ENCODE data around the gene PF4V1. TPM values are rescaled to one million over a fixed set of nuclear protein-coding genes. Genes with fewer than 3 reads are reported as not detected.

PF4V1 gene, protein sequence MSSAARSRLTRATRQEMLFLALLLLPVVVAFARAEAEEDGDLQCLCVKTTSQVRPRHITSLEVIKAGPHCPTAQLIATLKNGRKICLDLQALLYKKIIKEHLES
- under 1 TPM in 2 of 3 donors, not detected in 1; 0.53 to 0.84 TPM for polyA plus RNA-seq (ENCODE audit: insufficient read length in 3 of 3)
- long read RNA-seq, donor 1 = 0 reads
- long read RNA-seq, donor 2 = 0 reads
- long read RNA-seq, donor 3 = 0 reads
- long read RNA-seq, donor 4, partial matches to known transcripts = 0 of 1 reads
- long read RNA-seq, donor 4, other reads (novel, unspliced or antisense) = 0 of 1 reads
- long read RNA-seq, donor 5 = 0 reads
- long read RNA-seq, donor 6 = 0 reads
- long read RNA-seq, donor 7, partial matches to known transcripts = 0 of 1 reads
- long read RNA-seq, donor 7, other reads (novel, unspliced or antisense) = 0 of 1 reads
- long read RNA-seq, donor 8 = 0 reads
- long read RNA-seq, donor 9, partial matches to known transcripts = 0 of 1 reads
- long read RNA-seq, donor 9, other reads (novel, unspliced or antisense) = 0 of 1 reads
- long read RNA-seq, donor 10 = 0 reads
- long read RNA-seq, donor 11, partial matches to known transcripts = 0 of 1 reads
- long read RNA-seq, donor 11, other reads (novel, unspliced or antisense) = 0 of 1 reads
- long read RNA-seq, donor 12, partial matches to known transcripts = 0 of 1 reads
- long read RNA-seq, donor 12, other reads (novel, unspliced or antisense) = 0 of 1 reads
- long read RNA-seq, donor 13 = 0 reads
- long read RNA-seq, donor 14, partial matches to known transcripts = 0 of 1 reads
- long read RNA-seq, donor 14, other reads (novel, unspliced or antisense) = 0 of 1 reads
- long read RNA-seq, donor 15 = 0 reads
- long read RNA-seq, donor 16 = 0 reads

DNA sequence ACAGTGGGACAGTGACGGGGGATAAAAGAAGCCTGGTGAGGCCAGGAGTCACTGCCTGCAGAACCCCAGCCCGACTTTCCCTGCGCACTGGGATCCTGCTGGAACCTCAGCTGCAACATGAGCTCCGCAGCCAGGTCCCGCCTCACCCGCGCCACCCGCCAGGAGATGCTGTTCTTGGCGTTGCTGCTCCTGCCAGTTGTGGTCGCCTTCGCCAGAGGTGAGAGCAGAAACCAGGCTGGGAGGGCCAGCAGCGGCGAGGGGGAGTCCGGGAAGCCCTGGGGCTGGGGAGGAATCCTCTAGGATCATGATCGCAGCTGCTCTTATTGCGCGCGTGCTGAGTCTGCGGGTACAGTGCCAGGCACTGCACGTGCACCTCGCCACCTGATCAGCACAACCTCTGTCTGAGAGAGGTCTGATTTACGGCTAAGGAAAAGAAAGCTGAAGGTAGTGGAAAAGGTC, at the start of gene PF4V1:
PF4V1 (plus strand) TSS at position 51 of the 459 bp plus-strand sequence; CDS start at position 118, 67 bp downstream.
- DNase-seq = no peak

DNA sequence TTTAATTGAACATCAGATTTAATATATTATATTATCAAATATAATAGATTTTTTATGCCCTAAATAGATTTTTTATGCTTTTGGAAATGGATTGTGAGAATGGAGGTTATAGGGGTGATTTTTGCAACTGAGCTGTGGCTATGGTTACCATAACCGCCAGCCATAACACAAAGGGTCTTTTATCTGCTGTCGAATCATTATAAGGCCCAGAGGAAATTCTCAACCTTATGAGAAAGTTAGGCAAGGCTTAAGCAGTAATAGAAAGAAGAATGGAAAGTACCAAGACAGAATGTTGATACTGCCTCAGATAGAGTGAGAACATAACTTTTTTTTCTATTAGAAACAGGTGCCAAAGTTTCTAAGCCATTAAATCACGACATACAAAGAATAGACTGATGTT, 42.9 kb upstream of the PF4V1 start:
- DNase-seq = no peak

- no peak for DNase-seq
Measured at GRCh38 chr4:73811841-73812240, 41.3 kb upstream of the PF4V1 start.

- no peak for DNase-seq
Measured at GRCh38 chr4:73814679-73815078, 38.4 kb upstream of the PF4V1 start.

GRCh38 chr4:73815145-73815544, 38.0 kb upstream of the PF4V1 start:
- no peak for DNase-seq

- DNase-seq = no peak
Measured at GRCh38 chr4:73816814-73817213, 36.3 kb upstream of the PF4V1 start.

DNA sequence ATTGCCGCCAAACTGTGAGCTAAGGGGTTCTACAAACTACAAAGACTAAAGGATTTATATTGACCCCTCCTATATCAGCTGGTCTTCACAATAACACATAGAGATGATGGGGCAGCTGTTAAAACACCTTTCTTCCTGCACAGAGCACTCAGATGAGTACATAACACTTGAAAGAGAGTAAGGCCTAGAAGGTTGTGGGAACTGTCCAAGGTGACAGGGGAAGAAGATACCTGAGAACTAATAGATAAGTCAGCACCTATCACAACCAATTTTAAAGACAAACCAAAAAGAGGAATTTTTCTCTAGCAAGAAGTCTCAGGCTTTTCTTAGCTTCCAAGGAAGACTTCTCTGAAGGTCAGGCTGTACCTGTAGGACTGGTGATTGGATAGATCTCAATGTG, 35.8 kb upstream of the PF4V1 start:
- DNase-seq = no peak

DNA sequence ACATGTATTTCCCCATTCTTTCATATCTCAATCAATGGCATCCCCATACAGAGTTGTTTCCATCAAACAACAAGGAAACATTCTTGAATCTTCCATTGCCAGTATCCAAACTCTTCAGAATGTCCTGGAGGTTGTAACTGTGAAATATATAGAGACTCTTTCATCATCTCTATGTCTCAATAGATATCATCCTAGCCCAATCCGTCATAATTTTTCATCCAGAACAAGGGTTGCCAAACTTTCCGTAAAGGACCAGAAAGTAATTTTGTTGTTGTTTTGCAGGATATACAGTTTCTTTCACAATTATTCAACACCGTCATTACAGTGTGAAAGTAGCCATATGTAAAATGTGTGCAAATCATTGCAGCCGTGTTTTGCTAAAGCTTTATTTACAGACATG, 31.8 kb upstream of the PF4V1 start:
- no peak for DNase-seq

GRCh38 chr4:73822389-73822788, 30.7 kb upstream of the PF4V1 start:
- no peak for DNase-seq

GRCh38 chr4:73822812-73823504, 30.1 kb upstream of the PF4V1 start:
- DNase-seq = no peak

GRCh38 chr4:73823760-73824159, 29.3 kb upstream of the PF4V1 start:
- DNase-seq = no peak

DNA sequence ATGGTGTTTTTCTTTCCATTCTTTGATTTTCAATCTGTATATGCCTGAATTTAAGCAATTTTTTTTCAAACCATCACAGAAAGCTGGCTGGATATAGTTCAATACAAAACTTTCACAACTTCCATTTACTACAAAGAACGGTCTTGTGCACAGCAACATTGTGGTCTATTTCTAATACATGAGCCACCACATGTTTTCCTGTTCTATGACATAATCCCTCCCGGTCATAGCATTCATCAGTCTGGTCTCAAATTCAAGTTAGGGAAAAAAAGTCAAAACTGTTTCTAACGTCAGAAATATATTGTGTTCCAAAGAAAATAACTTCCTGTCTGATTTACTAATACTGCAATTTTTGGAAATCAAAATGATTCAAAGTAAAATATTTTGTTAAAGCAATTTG, 24.1 kb upstream of the PF4V1 start:
- DNase-seq = no peak

- no peak for DNase-seq
Measured at GRCh38 chr4:73831569-73831968, 21.5 kb upstream of the PF4V1 start.

- no peak for DNase-seq
Measured at GRCh38 chr4:73832651-73833237, 20.4 kb upstream of the PF4V1 start.

DNA sequence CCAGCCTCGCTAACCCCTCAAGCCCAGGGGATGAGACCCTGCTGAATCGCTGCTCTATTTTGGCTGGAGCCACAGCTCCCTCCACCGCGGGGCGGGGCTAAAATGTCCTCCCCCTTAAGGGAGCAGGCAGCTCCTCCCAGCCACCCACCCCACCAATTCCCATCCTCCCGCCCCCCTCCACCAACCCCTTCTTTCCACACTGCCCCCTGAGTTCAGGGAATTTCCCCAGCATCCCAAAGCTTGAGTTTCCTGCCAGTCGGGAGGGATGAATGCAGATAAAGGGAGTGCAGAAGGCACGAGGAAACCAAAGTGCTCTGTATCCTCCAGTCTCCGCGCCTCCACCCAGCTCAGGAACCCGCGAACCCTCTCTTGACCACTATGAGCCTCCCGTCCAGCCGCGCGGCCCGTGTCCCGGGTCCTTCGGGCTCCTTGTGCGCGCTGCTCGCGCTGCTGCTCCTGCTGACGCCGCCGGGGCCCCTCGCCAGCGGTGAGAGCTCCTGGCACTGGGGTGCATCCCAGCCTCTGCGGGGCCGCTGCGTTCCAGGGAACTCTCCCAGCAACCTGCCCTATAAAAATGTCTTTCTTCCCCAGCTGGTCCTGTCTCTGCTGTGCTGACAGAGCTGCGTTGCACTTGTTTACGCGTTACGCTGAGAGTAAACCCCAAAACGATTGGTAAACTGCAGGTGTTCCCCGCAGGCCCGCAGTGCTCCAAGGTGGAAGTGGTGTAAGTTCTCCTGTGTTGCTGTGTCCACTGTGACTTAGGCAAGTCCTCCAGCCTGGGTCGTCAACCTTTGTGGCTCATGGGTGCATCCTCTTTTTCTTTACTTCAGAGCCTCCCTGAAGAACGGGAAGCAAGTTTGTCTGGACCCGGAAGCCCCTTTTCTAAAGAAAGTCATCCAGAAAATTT, 16.5 kb upstream of the PF4V1 start, which contains the start of gene CXCL6:
CXCL6 (plus strand) TSS at position 306 of the 907 bp plus-strand sequence; CDS start at position 379, 73 bp downstream.
- DNase-seq = no peak

GRCh38 chr4:73839071-73839470, 14.0 kb upstream of the PF4V1 start:
- no peak for DNase-seq

DNA sequence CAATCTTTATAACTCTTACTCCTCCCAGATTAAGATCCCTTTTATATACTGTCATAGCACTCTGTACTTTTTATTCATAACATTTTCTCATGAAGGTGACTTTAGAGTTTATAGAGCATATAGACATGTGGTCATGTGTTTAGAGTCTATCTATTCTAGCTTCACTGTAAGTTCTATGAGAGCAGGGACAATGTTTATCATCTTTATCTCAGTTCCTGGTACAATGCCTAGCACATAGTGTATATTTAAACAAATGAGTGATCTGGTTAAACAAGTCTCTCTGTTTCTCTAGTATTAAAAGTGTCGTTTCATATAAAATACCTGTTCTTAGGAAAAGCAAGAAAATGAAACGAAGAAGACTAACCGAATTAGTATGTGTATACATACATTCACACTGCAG, 13.4 kb upstream of the PF4V1 start:
- no peak for DNase-seq

DNA sequence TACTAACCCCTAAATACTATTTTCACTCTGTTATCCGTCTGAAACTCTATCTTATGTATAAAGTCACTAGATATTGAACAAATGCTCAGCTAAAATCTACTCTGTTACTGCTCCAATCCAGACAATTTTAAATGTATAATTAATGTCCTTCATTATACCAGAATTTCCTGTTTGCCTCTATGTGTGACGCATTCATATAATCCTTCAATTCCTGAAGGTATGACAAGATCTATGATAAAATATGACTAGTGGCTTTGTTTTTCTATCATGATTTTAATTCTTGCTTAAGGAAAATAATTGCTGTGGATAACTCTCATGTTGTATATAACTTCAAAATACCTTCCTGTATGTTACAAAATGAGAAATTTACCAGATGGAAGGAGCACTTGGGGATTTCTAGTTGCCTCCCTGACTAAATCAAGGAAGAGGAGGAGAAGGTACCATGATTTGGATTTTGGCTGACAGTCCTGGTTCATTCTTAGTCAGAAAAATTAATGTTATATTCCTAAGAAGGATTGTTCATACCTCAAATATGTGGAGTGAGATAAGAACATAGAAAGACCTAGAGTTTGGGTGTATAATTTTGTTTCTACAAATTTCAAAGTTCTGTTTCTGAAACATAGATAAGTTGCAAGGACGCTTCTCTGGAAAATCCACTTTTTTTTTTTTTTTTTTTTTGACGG, 11.7 kb upstream of the PF4V1 start:
- DNase-seq = no peak

DNA sequence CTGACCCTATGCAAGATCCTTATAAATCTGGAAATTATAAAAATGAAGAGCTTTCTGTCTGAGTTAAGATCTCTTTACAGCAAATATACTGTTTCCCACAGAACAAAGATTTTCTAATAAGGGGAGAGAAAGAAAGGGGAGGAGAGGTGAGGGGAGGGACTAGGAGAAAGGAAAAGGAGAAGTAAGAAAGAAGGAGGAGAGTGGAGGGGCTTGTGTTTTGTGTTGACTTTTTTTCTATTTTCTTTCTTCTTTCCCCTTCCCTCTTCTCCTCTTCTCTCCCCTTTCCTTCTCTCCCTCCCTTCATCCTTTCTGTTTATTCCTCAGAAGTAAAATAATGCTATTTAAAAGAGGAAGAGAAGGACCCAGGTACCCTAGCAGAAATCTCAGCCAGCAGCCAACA, 10.4 kb upstream of the PF4V1 start:
- DNase-seq = no peak

DNA sequence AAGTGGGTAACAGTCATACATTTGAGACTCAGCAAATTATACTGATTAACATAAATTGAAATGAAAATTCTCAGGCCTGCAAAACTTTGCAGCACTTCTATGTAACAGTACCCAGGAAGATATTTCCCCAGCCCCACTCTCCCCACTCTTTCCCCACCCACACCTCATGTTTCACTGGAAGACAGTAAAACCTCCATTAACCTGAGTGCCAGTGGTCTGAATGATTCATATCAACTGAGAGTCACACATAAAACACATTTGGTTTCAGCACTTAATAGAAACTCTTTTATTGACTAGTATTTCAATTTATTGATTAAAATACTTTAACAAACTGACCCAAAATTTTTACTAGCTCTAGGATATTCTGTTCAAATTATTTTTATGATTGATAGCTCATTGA, 9.7 kb upstream of the PF4V1 start:
- no peak for DNase-seq
